Dedifferentiated amniotic fluid mesenchymal stem cell (primary cell): ENCODE results near the gene ITGA8.
"Not testable (repeated sequence)": the region's sequence is repeated elsewhere in the genome, so short reads cannot be mapped to it uniquely, and the experiment has no call there.

Experiments used
- DNase-seq: peaks from one replicate; pipeline ENCODE4 v3.0.0-alpha.2; 2016; ENCODE audit errors: extremely low spot score

ITGA8 gene

GRCh38 chr10:15557168-15557567 lies 162.6 kb downstream of the ITGA8 start:
- not testable (repeated sequence) for DNase-seq

GRCh38 chr10:15550950-15551349 lies 168.8 kb downstream of the ITGA8 start:
- DNase-seq: no peak

- no peak for DNase-seq
Measured at GRCh38 chr10:15548331-15548730, 171.4 kb downstream of the ITGA8 start.

GRCh38 chr10:15546606-15547005 lies 173.1 kb downstream of the ITGA8 start:
- DNase-seq: no peak

GRCh38 chr10:15545884-15546283 lies 173.8 kb downstream of the ITGA8 start:
- DNase-seq: no peak

GRCh38 chr10:15545266-15545665 lies 174.5 kb downstream of the ITGA8 start:
- DNase-seq: no peak

- DNase-seq: no peak
Measured at GRCh38 chr10:15543994-15544393, 175.7 kb downstream of the ITGA8 start.

- no peak for DNase-seq
Measured at GRCh38 chr10:15542817-15543216, 176.9 kb downstream of the ITGA8 start.

- DNase-seq: no peak
Measured at GRCh38 chr10:15541376-15541775, 178.3 kb downstream of the ITGA8 start.

GRCh38 chr10:15540727-15541126 lies 179.0 kb downstream of the ITGA8 start:
- no peak for DNase-seq

GRCh38 chr10:15539262-15539661 lies 180.5 kb downstream of the ITGA8 start:
- DNase-seq: no peak

- not testable (repeated sequence) for DNase-seq
Measured at GRCh38 chr10:15534928-15535538, 184.7 kb downstream of the ITGA8 start.

GRCh38 chr10:15531927-15532722 lies 187.6 kb downstream of the ITGA8 start:
- DNase-seq: no peak

- DNase-seq: no peak
Measured at GRCh38 chr10:15528859-15529239, 190.9 kb downstream of the ITGA8 start.

- no peak for DNase-seq
Measured at GRCh38 chr10:15526754-15527153, 193.0 kb downstream of the ITGA8 start.

- no peak for DNase-seq
Measured at GRCh38 chr10:15521328-15521903, 198.3 kb downstream of the ITGA8 start.

- DNase-seq: no peak
Measured at GRCh38 chr10:15518250-15518649, 201.5 kb downstream of the ITGA8 start.

GRCh38 chr10:15516256-15517085 lies 203.3 kb downstream of the ITGA8 start:
- no peak for DNase-seq

- no peak for DNase-seq
Measured at GRCh38 chr10:15515202-15515601, 204.5 kb downstream of the ITGA8 start.

GRCh38 chr10:15510963-15511362 lies 208.8 kb downstream of the ITGA8 start:
- no peak for DNase-seq

GRCh38 chr10:15505329-15505728 lies 214.4 kb downstream of the ITGA8 start:
- no peak for DNase-seq
